Stimulated activated CD4-positive, alpha-beta T cell treated with anti-CD3 and anti-CD28 coated beads, TNF-alpha, amount 100 ng/mL, for 4 hours (primary cell): ENCODE results near the gene NMRAL1.

Experiments
- DNase-seq, 3 experiments: peaks; one replicate each; pipeline ENCODE4 v3.0.0-alpha.2; 2020; ENCODE audit warnings: low read depth in 3 of 3

NMRAL1 gene

GRCh38 chr16:4505356-4506147 lies 31.1 kb upstream of the NMRAL1 start:
- peak; percentile 21 to 65 (median 46) for DNase-seq

GRCh38 chr16:4501071-4501478 lies 26.6 kb upstream of the NMRAL1 start:
- DNase-seq, result no peak

- no peak for DNase-seq
These were observed 25.8 kb upstream of the NMRAL1 start for GRCh38 chr16:4500272-4500671.

DNA sequence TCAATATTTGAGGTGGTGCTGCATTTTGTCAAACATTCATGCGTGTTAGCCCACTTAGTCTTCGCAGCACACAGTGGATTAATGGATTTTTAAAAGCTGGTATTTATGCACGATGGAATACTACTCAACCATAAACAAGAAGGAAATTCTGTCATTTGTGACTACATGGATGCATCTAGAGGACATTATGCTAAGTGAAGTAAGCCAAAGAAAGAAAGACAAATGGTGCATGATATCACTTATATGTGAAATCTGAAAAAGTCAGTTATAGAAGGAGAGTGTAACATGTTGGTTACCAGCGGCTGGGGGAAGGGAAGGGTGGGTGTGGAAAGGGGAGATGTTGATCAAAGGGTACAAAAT lies 24.8 kb upstream of the NMRAL1 start:
- DNase-seq, result no peak

- DNase-seq, result no peak
These were observed 24.2 kb upstream of the NMRAL1 start for GRCh38 chr16:4498546-4499195.

DNA sequence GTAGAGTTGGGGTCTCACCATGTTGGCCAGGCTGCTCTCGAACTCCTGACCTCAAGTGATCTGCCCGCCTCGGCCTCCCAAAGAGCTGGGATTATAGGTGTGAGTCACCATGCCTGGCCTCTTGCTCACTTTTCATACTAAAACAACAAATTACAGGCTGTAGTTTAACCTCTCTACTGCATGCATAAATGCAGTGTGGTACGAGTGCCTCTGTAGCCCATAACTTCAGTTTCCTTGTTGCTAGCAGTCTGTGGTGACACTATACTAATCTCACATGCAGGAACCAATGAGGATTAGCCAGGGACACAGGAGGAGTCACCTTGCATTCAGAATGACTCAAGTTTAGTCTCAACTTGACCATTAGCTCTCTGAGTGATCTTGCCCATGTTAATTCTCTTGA lies 21.9 kb upstream of the NMRAL1 start:
- no peak for DNase-seq

- no peak for DNase-seq
These were observed 21.3 kb upstream of the NMRAL1 start for GRCh38 chr16:4495766-4496165.

GRCh38 chr16:4494746-4495490 lies 20.5 kb upstream of the NMRAL1 start:
- DNase-seq, result no peak

- no peak for DNase-seq
These were observed 17.5 kb upstream of the NMRAL1 start for GRCh38 chr16:4491898-4492297.

GRCh38 chr16:4489030-4489429 lies 14.6 kb upstream of the NMRAL1 start:
- no peak for DNase-seq

DNA sequence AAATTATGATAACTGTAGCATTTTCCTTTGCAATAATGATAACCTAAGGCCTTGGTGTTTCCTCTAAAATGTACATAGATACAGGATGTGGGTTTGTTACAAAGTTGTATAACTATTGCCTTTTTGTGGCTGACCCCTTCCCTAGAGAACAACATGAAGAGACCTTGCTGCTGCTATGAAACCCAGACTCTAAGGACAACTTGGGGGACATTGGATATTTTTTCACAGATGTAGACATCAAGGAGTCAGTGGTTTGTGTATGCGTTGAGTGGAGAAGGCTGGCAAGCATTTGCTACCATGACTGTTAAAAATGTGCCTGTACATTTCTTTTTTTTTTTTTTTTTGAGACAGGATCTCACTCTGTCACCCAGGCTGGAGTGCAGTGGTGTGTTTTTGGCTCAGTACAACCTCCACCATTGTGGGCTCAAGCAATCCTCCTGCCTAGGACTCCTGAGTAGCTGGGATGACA lies 14.1 kb upstream of the NMRAL1 start:
- DNase-seq, result no peak

- DNase-seq, result no peak
These were observed 13.6 kb upstream of the NMRAL1 start for GRCh38 chr16:4487955-4488498.

DNA sequence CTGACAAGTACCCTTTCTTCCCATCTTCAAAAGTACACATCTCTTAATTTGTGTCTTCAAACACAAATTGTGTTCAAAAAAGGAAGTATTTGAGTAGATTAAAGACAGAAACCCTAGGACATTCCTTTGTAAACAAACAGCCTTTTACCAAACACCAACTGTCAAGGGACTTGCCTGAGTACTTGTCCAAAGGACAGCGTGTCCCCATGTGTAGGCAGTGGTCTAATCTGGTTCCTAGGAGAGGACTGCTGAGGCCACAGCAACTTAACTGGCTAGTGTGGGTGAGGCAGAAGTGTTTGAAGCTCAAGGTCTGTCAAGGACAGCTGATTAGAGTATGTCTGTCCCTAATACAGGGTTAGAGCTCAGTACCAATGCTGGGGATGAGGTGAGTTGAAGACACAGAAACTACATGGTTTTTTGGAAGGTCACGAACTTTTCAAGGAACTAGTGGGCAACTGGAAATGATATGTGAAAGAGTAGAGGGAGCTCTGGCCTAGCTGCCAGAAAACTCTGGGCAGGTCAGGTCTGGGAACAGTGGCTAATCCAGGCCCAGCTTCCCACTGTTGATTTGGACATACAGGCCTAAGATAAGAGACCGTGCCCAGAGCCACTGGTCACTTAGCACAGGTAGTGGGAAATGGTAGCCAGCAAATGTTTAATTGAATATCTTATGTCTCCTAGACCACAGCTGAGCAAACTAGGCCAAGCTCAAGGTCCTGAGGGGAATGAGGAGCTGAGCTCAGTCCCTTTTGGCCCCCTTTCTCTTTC lies 11.9 kb upstream of the NMRAL1 start:
- DNase-seq, result no peak

DNA sequence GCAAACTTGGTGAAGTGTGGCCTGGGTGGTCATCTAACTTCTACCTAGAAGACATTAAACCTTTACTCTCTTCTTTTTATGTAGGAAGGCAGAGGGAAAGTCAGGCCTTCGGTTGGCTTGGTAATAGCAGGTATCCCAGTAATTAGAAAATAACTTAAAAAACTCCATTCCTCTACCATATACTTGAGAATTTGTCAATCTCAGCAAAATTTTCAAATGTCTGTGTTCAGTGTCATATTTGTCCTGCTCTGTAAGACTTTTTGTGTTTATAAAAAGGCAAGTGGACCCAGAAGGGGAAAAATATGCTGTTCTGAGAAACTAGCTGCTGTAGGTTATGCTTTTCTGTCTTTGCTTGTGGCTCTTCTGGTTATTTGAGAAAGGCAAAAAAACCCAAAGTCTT lies 7.5 kb upstream of the NMRAL1 start:
- DNase-seq, result no peak

GRCh38 chr16:4481526-4481925 lies 7.1 kb upstream of the NMRAL1 start:
- DNase-seq, result no peak

DNA sequence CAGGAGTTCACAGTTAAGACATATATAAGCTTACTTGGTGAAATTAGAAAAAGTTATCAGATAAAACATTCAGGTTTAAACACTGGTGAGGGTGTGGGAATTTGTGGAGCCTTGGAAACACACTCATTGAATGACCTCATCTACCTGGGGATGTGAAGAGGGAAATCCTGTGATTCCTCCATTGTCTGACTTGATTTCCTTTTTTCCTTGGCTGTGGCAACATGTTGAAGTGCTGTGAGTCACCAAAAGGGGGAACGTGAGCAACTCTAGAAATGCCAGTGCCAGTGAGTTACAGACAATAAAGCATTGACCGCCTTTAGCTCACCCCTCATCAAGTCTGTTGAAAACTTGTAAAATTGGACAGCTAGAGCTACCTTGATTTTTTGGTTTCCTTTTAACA lies 3.5 kb upstream of the NMRAL1 start:
- no peak for DNase-seq

DNA sequence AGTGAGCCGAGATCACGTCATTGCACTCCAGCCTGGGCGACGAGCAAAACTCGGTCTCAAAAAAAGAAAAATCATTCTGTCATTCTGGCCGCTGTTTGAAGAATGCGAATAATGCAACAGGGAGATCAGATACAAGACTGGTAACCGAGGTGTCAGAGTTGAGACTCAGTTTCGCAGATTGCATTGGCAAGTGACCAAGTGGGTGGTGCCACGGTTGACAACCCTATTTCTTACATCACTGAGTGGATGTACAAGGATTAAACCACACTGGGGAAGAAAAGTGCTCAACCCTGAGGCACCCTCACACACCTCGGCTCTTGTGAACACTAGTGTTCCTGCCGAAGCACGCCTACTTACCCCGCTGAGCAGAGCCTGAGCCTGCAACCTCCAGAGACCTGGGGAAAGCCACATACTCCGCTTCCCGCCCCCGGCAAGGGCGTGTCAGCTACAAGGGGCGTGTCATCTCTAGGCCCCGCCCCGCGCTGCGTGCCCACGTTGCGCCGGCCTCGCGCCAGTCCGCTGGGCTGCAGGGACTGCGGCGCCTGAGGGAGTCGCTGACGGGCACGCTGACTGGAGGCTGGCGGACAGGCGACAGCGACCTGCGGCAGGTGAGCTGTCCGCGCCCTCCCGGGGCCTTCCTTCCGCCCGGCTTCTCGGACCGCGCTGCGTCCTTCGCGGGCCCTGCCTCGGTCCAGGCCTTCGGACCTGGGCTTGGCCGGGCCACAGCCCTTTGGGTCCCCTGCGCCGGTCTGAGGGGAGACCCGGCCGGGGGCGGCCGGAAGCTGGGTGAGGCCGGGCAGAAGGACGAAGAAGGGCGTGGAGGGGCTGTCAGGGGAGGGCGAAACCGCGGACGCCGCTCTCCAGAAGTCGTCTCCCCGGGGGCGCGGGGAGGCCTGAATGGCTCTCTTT lies 1.7 kb upstream of the NMRAL1 start, which contains the start of gene HMOX2:
Gene HMOX2, plus strand, starts transcription at position 519 of the 909 bp plus-strand sequence. CDS start 29,127 bp downstream, outside the sequence.
- DNase-seq, result peak; percentile 90 to 93 (median 92)

DNA sequence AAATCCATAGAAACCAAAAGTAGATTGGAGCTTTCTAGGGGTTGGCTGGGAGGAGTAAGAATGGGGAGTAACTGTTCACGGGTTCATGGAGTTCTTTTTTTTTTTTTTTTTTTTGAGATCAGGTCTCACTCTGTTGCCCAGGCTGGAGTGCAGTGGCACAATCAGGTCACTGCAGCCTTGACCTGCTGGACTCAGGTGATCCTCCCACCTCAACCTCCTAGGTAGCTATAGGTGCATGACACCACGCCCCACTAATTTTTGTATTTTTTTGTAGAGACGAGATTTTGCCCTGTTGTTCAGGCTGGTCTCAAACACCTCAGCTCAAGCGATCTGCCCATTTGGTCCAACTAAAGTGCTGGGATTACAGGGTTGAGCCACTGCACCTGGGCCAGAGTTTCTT lies 1.5 kb downstream of the NMRAL1 start:
- DNase-seq, result no peak

- DNase-seq, result no peak
These were observed 2.6 kb downstream of the NMRAL1 start for GRCh38 chr16:4471869-4472268.

DNA sequence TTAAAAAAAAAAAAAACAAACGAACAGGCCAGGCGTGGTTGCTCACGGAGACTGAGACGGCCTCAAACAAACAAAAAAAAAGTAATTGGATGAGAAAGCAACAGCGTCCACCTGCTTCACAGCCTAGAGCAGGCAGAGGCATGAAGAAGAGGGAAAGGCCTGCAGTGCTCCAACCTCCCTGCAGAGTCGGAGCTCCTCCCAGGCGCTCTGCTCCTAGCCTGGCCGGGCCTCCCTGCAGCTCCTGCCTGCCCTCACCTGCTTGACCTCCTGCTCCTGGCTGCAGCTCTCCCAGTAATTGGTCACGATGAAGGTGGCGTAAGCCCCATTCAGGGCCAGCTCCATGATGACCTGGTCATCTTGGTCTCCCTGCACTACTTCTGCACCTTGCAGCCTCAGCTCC lies 5.5 kb downstream of the NMRAL1 start:
- no peak for DNase-seq
